Measurements from ENCODE around the gene DNAJB14.

The DNAJB14 gene

GRCh38 chr4:99886146-99886545 lies 60.3 kb downstream of the DNAJB14 start:
- H3K4me3 ChIP-seq (ENCODE audit: low read length) = no peak overlapping the region
- TF ChIP-seq CTCF (IDR thresholded peaks at IDR 0.05; ENCODE audit: insufficient read depth, low read depth, low read length, missing control alignments) = no peak
- no peak for DNase-seq (ENCODE audit: low read depth)

GRCh38 chr4:99885687-99886086 lies 60.7 kb downstream of the DNAJB14 start:
- DNase-seq (ENCODE audit: low read depth) = no peak
- no peak for TF ChIP-seq CTCF (IDR thresholded peaks at IDR 0.05; ENCODE audit: insufficient read depth, low read depth, low read length, missing control alignments)
- H3K4me3 ChIP-seq (ENCODE audit: low read length) = no peak overlapping the region

GRCh38 chr4:99885063-99885664 lies 61.3 kb downstream of the DNAJB14 start:
- H3K4me3 ChIP-seq (ENCODE audit: low read length) = no peak overlapping the region
- DNase-seq (ENCODE audit: low read depth) = peak; percentile 61
- TF ChIP-seq CTCF (IDR thresholded peaks at IDR 0.05; ENCODE audit: insufficient read depth, low read depth, low read length, missing control alignments) = peak; percentile 63

GRCh38 chr4:99879458-99879857 lies 67.0 kb downstream of the DNAJB14 start:
- H3K4me3 ChIP-seq (ENCODE audit: low read length) = no peak overlapping the region
- peak; percentile 86 for DNase-seq (ENCODE audit: low read depth)
- TF ChIP-seq CTCF (IDR thresholded peaks at IDR 0.05; ENCODE audit: insufficient read depth, low read depth, low read length, missing control alignments) = no peak

GRCh38 chr4:99878604-99879003 lies 67.8 kb downstream of the DNAJB14 start:
- H3K4me3 ChIP-seq (ENCODE audit: low read length) = no peak overlapping the region
- no peak for TF ChIP-seq CTCF (IDR thresholded peaks at IDR 0.05; ENCODE audit: insufficient read depth, low read depth, low read length, missing control alignments)
- no peak for DNase-seq (ENCODE audit: low read depth)

GRCh38 chr4:99876946-99877345 lies 69.5 kb downstream of the DNAJB14 start:
- peak; percentile 49 for DNase-seq (ENCODE audit: low read depth)
- no peak overlapping the region for H3K4me3 ChIP-seq (ENCODE audit: low read length)
- no peak for TF ChIP-seq CTCF (IDR thresholded peaks at IDR 0.05; ENCODE audit: insufficient read depth, low read depth, low read length, missing control alignments)

- DNase-seq (ENCODE audit: low read depth) = peak; percentile 49
- H3K4me3 ChIP-seq (ENCODE audit: low read length) = no peak overlapping the region
- TF ChIP-seq CTCF (IDR thresholded peaks at IDR 0.05; ENCODE audit: insufficient read depth, low read depth, low read length, missing control alignments) = no peak
Observed at GRCh38 chr4:99875071-99875470, 71.3 kb downstream of the DNAJB14 start.

Measured in epithelial cell of esophagus (primary cell).